Sciatic nerve (tissue), 2 donors: Measurements from ENCODE around the gene CFAP100. TPM values are rescaled to one million over a fixed set of nuclear protein-coding genes. Genes with fewer than 3 reads are reported as not detected.

ENCODE experiments used
- ATAC-seq: fragments of 200-7000 bp; cut with Tn5 transposase; one replicate; pipeline ENCODE4 v1.9.1; 2020; ENCODE audit warnings: mild to moderate bottlenecking, moderate library complexity
- DNase-seq: peaks from one replicate; pipeline ENCODE4 v3.0.0-alpha.2; 2020; ENCODE audit warnings: low spot score
- intact Hi-C: fragments of 100-400 bp; cut with DNase I; formaldehyde crosslinking; loops from one replicate; pipeline ENCODE4 v1.14.2; 2022
- total RNA-seq: library from RNA; stranded (reverse); fragmentation: NEBNext Ultra II Directional; extraction: Animal tissue kit (Norgen Biotek cat#: 25700); gene quantifications from one replicate; pipeline ENCODE4 v1.2.1, GENCODE V29; 2021
- donor health status: DM: no; HTN: no; CAD: no.
- donor health status: DM: no; HTN: no; CAD: no.

CFAP100 gene
- total RNA-seq, 1 donor from 2014 or later: 1.5 TPM

DNA sequence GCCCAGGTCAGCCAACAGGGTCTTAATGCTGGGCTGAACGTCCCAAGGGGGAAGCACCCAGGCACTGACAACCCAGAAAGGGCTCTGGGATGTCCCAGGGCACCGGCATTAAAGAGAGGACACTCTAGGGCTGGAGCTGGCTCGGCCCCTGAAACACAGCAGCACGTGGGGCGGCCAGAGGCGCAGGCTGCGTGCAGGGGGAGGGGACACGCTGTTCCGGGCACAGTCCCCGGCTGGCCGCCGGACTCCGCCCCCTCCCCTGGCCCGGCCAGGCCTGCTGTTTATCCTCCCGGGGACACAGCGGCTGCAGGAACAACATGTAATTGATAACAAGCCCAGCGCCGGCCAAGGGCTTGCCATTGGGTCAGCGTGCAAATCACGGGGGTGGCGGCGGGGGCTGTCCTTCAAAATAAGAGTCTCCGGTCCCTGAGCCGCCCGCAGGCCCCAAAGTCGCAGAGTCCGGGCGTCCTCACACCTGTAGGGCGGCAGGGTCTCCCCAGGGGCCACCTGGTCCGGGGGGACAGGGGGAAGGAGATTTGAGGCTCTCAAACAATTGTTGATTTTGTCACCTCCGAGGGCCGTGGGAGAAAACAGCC, 38.8 kb upstream of the CFAP100 start:
- ATAC-seq (peak; percentile 92), DNase-seq (peak; percentile 94)
- intact Hi-C loops: loop anchor here (2.0 kb wide), 1 partner anchor 33 kb away; no protein-coding TSS in a partner anchor

- DNase-seq (peak; percentile 77), ATAC-seq (peak; percentile 16)
- intact Hi-C loops: loop anchor here (2.0 kb wide), 1 partner anchor 32 kb away; no protein-coding TSS in a partner anchor
Measured at GRCh38 chr3:126356373-126357264, 38.1 kb upstream of the CFAP100 start.

DNA sequence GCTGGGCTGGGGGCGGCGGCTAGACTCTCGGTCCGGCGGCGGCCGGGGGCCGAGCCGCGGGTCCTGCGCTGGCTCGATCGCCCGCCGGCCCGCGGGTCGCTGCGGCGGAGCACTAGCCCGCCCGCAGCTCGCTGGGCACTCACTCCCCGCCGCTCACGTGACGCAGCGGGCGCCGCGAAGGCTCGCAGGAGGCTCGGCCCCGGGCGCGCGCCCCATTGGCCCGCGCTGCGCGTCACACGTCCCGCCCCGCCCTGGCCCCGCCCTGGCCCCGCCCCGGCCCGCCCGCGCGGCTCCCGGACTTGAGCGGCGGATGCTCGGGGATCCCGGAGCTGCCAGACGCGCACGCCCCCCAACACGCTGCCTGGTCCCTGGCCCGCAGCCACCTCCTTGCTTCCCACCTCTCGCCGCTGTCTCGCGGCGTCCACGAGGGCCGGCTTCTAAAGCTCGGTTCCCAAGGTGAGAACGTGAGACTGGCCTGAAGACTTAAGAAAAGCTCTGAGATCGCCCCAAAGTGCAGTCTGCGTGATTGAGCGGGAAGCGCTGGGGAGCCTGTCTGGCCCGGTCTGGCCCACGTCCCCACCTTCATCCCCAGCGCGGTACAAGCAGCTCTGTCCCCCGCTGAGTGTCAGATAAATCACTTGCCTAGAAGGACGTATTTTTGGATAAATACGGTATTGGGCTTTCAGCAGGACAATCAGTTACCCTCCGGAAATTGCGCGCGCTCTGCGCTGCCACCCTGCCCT, 37.2 kb upstream of the CFAP100 start, which contains the start of gene KLF15:
Gene KLF15, minus strand, starts transcription at position 114 of the 743 bp plus-strand sequence. CDS start 4,486 bp downstream, outside the sequence.
- intact Hi-C loops: loop anchor here (2.0 kb wide), 1 partner anchor 31 kb away; no protein-coding TSS in a partner anchor
- ATAC-seq (peak; percentile 76), DNase-seq (peak; percentile 92)

DNA sequence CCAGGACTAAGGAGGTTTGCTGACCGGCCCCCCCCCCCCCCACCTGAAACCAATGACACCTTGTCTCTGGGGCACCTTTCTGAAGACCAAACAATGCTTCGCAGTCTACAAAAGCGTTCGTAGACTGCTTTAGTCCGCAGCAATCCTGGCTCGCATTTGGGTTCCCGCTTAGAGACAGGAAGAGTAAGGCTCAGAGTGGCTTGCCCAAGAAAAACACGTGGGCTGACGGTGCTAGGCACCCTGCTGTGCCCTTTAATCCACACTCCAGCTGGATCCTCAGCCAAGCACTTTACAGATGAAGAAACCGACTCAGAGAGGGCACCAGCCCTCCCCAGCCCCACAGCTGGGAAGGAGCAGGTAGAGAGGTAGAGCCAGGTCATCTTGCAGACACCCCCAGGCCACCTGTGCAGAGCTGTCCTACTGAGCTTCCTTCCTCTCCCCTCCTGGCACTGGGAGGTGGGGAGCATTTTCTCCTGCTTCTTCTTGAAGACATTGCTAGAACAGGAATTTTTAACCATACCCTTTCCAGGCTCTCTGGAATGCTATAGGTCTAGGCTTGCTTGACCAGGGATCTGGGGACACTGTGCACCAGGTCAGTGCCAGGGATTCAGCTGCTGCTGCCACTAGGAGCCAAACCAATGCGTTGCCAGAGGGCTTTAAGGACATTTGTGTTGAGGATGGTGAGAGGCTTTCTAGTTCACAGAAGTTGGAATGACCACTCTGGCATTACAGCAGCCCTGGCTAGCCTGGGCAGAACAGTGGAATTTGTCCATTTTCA, 36.5 kb upstream of the CFAP100 start:
- intact Hi-C loops: no loop called here
- ATAC-seq: peak; percentile 7
- no peak for DNase-seq

DNA sequence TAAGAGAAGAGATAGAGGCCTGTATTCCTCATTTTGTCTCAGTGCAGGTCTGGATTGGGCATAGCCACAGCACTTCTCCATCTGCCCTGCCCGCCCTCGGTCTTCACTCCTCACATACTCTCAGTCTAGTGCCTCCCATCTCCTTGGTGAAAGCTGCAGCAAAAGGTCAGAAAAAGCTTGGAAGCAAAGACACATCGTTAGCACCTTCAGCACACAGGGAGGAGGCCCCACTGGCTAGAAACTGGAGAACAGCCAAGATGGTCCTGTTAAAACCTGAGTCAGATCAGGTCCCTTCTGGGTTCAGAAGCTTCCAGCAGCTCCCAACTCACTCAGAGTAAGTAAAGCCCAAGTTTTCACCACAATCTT, 35.9 kb upstream of the CFAP100 start:
- intact Hi-C loops: no loop called here
- ATAC-seq: no peak
- no peak for DNase-seq

GRCh38 chr3:126360046-126360713, 34.5 kb upstream of the CFAP100 start:
- intact Hi-C loops: no loop called here
- DNase-seq (peak; percentile 40), ATAC-seq (no peak)

DNA sequence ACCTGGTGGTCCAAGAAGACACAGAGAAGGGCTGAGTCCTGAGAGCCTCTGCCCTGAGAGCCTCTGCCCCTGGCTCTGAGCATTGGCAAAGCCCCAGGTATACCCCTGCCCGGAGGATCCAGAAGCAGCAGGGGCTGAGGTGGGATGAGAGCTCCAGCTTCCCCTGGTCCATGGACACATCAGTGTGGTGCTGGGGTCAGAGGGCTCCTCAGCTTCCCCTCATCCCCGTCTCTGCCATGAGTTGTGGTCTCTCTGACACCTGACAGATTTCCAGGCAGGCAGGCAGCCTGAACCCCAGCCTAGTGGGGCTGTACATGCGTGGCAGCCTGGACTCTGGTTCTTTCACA, 34.0 kb upstream of the CFAP100 start:
- ATAC-seq (no peak), DNase-seq (peak; percentile 22)
- intact Hi-C loops: no loop called here

DNA sequence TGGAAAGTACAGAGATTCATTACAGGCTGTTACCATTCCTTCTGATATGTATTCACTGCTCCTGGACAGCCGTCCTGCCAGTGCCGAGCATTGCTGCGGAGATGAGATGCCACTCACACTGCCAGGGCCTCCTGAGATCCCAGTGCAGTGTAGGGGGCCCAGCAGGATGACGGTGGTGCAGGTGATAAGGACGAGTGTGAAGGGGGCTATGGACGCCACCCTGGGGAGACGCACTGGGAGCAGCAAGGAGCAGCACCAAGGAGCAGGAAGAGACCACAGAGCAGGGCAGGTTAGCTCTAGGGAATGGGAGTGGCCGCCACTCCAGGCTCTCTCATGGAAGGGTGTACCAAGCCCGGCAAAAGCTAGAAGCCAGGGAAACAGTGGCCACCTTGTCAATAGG, 33.5 kb upstream of the CFAP100 start:
- peak; percentile 34 for DNase-seq
- intact Hi-C loops: no loop called here
- no peak for ATAC-seq

DNA sequence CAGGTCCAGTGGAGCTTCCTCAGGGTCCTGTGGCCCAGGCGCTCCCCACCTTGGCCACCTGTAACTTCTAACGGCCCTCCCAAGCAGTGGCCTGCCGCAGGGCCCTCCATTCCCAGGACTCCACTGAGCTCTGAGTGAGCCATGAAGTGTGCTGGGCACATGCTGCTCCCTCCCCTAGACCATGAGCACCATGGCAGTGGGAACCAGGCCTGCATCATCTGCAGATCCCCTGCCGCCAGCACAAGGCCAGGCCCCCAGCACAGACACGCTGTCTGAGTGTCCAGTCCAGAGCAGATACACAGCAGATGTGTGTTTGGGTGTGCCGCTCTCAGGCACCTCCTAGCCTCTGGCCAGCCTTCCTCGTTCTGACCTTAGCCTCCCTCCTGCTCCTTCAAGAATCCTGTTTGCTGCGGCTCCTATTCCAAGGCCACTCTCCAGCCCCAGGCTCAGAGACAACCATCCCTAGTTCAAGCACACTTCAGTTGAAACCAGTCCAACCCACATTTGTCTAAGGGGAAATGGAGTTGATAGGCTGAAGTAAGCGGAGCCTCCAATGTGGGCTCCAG, 30.5 kb upstream of the CFAP100 start:
- intact Hi-C loops: no loop called here
- DNase-seq (peak; percentile 25), ATAC-seq (no peak)

- DNase-seq (peak; percentile 45), ATAC-seq (no peak)
- intact Hi-C loops: loop anchor here (5.0 kb wide), 1 partner anchor 1153 kb away; the partner anchor contains the start of gene SLC12A8
Measured at GRCh38 chr3:126364731-126365301, 29.9 kb upstream of the CFAP100 start.

DNA sequence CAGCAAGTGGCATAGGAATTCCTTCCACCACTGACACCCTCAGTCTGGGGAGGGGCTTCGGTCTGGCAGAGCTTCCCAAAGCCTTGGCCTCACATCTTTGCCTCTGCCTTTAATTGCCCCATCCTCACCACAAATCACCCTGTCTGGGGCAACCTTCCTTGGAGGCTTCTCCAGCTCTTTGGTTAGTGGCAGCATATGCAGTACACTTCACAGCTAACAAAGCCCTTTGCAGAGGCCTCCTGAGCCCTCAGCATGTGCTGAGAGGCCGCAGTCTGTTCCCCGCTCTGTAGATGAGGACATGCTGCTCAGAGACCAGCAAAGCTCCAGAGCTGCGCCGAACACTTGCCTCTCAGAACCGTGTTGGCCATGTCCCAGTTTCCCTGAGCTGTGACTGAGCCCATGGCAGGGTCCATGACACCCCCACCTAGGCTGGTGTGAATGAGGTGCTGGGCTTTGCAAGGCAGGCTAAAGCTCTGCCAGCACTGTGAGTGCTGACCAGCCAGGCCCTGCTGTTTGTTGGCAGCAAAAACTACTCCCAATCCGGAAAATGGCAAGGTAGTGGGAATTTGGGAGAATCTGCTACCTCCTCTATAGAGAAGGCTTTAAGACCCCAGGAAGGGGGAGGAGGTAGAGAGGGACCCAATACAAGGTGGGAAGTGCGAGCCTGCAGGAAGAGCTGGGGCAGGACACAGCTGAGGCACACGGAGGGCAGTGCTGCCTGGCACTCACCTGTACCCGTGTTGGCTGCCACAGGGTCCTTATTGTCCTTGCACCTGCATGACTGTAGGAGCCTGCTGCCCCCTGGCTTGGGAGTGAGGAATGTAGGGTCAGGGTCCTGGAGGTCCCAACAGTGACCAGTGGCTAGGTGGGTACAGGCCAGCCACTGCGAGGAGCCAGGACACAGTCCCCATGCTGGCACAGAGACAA, 29.1 kb upstream of the CFAP100 start:
- intact Hi-C loops: loop anchor here (5.0 kb wide), 1 partner anchor 1153 kb away; the partner anchor contains the start of gene SLC12A8
- ATAC-seq (peak; percentile 27), DNase-seq (peak; percentile 41)

- ATAC-seq (no peak), DNase-seq (peak; percentile 32)
- intact Hi-C loops: loop anchor here (5.0 kb wide), 1 partner anchor 1155 kb away; the partner anchor contains the start of gene SLC12A8
Measured at GRCh38 chr3:126367316-126367805, 27.3 kb upstream of the CFAP100 start.

DNA sequence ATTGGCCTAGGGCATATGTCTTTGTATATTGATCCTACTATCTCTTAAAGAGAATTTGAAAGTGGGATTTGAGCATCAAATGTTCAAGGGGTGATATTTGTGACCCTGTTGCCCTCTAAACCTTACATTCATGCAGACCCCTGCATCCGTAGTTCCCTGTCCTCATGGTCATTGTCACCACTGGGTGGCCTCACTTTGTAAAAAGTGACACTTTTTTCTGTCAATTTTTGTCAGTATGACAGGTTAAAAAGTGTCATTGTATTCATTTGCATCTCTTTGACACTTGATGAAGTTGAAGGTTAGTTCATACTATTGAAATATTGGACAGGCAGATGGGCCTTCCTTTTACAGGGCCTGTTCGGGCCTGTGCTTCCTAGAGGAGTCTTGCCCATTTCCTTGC, 25.2 kb upstream of the CFAP100 start:
- DNase-seq (no peak), ATAC-seq (no peak)
- intact Hi-C loops: loop anchor here (5.0 kb wide), 1 partner anchor 1157 kb away; the partner anchor contains the start of gene SLC12A8

- intact Hi-C loops: no loop called here
- no peak for ATAC-seq
- no peak for DNase-seq
Measured at GRCh38 chr3:126370055-126370454, 24.7 kb upstream of the CFAP100 start.

DNA sequence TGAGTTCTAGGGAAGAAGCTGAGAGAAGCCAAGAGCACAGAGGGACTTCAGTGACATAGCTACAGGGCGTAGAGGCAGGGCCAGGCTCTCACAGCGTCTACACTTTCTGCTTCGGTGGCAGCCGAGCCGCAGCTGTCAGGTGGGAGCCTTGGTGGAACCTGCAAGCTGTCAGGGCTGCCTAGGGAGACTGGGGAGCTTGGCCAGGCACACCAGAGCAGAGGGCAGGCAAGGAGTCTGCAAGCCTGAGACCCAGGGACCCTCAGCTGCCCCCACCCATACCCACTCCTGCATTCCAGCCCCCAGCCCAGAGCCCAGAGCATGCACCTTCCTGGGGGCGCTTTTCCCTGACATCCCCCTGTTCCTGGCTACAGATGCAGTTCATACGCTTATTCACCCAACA, 24.1 kb upstream of the CFAP100 start:
- ATAC-seq (no peak), DNase-seq (peak; percentile 34)
- intact Hi-C loops: no loop called here

GRCh38 chr3:126371096-126371705, 23.5 kb upstream of the CFAP100 start:
- DNase-seq: peak; percentile 40
- intact Hi-C loops: no loop called here
- ATAC-seq: no peak
